Keratinocyte (primary cell): Measurements from ENCODE around the gene ZCCHC24.

ENCODE experiments used
- CTCF ChIP-seq, 3 experiments: IDR thresholded peaks in 1 of 3; conservative IDR thresholded peaks in 1 of 3; optimal IDR thresholded peaks in 1 of 3; 2 replicates in 2 of 3; 3 replicates in 1 of 3; pipeline versions ENCODE3 to v1.5.1; 2011; ENCODE audit warnings: low read length in 3 of 3, mild to moderate bottlenecking in 3 of 3, moderate library complexity in 2 of 3, control low read depth in 1 of 3, inconsistent platforms in 1 of 3; ENCODE audit not compliant: insufficient read depth in 2 of 3; ENCODE audit errors: extremely low read depth in 1 of 3
- EZH2 ChIP-seq: IDR thresholded peaks from one replicate; pipeline ENCODE4 v1.6.1; 2012; ENCODE audit warnings: inconsistent platforms, mild to moderate bottlenecking, low read length, moderate library complexity

- TF ChIP-seq CTCF (optimal IDR thresholded peaks at IDR 0.05 in 1 of 3, IDR thresholded peaks at IDR 0.05 in 1 of 3, conservative IDR thresholded peaks at IDR 0.05 in 1 of 3; ENCODE audit: extremely low read depth in 1 of 3, insufficient read depth in 2 of 3, low read length in 3 of 3) (no peak), EZH2 (no peak)
These were observed 55.4 kb downstream of the ZCCHC24 start for GRCh38 chr10:79390057-79390456.
